HEK293 (cell line): ENCODE data around the gene EIPR1.

Experiments
- HOXC10 ChIP-seq: sonication (generic); formaldehyde crosslinking; IDR thresholded peaks from 2 replicates; pipeline ENCODE4 v1.8.1; 2023; ENCODE audit warnings: mild to moderate bottlenecking, missing genetic modification reagents
- KLF9 ChIP-seq: fragments of 450-650 bp; formaldehyde crosslinking; IDR thresholded peaks from 2 replicates; pipeline ENCODE4 v1.5.1; 2016; ENCODE audit warnings: missing biosample characterization, missing genetic modification characterization, low read depth
- MYNN ChIP-seq: fragments of 450-650 bp; formaldehyde crosslinking; IDR thresholded peaks from 2 replicates; pipeline ENCODE4 v1.5.1; 2016; ENCODE audit warnings: missing biosample characterization, missing genetic modification characterization, borderline replicate concordance
- SP2 ChIP-seq: fragments of 450-650 bp; formaldehyde crosslinking; IDR thresholded peaks from 2 replicates; pipeline ENCODE4 v1.5.1; 2016; ENCODE audit warnings: missing biosample characterization, missing genetic modification characterization
- TCF7L2 ChIP-seq: IDR thresholded peaks from 2 replicates; pipeline ENCODE4 v1.6.1; 2011; ENCODE audit warnings: low read depth, mild to moderate bottlenecking, inconsistent platforms, low read length, moderate library complexity, borderline replicate concordance
- ZNF10 ChIP-seq: fragments of 450-650 bp; formaldehyde crosslinking; IDR thresholded peaks from 2 replicates; pipeline ENCODE4 v1.5.1; 2017; ENCODE audit warnings: missing biosample characterization, missing genetic modification characterization
- ZNF133 ChIP-seq: fragments of 450-650 bp; formaldehyde crosslinking; IDR thresholded peaks from 2 replicates; pipeline ENCODE4 v1.5.1; 2016; ENCODE audit warnings: missing biosample characterization, missing genetic modification characterization
- ZNF140 ChIP-seq: fragments of 450-650 bp; formaldehyde crosslinking; IDR thresholded peaks from 2 replicates; pipeline ENCODE4 v1.5.1; 2016; ENCODE audit warnings: missing biosample characterization, missing genetic modification characterization
- ZNF248 ChIP-seq: fragments of 450-650 bp; formaldehyde crosslinking; IDR thresholded peaks from 2 replicates; pipeline ENCODE4 v1.5.1; 2017; ENCODE audit warnings: missing biosample characterization, missing genetic modification characterization
- ZNF558 ChIP-seq: fragments of 450-650 bp; formaldehyde crosslinking; IDR thresholded peaks from 2 replicates; pipeline ENCODE4 v1.5.1; 2016; ENCODE audit warnings: missing biosample characterization, missing genetic modification characterization
- ZNF658 ChIP-seq: fragments of 450-650 bp; formaldehyde crosslinking; IDR thresholded peaks from 2 replicates; pipeline ENCODE4; 2016; ENCODE audit warnings: missing biosample characterization, missing genetic modification characterization
- ZNF664 ChIP-seq: fragments of 450-650 bp; formaldehyde crosslinking; IDR thresholded peaks from 2 replicates; pipeline ENCODE4 v1.5.1; 2016; ENCODE audit warnings: missing biosample characterization, missing genetic modification characterization
- TF ChIP-seq, protein P1 (sequence below): fragments of 450-650 bp; formaldehyde crosslinking; IDR thresholded peaks from 2 replicates; pipeline ENCODE4 v1.5.1; 2016; ENCODE audit warnings: missing biosample characterization, missing genetic modification characterization
- TF ChIP-seq, protein P2 (sequence below): fragments of 450-650 bp; formaldehyde crosslinking; IDR thresholded peaks from 2 replicates; pipeline ENCODE4 v1.5.1; 2016; ENCODE audit warnings: missing biosample characterization, missing genetic modification characterization

DNA sequence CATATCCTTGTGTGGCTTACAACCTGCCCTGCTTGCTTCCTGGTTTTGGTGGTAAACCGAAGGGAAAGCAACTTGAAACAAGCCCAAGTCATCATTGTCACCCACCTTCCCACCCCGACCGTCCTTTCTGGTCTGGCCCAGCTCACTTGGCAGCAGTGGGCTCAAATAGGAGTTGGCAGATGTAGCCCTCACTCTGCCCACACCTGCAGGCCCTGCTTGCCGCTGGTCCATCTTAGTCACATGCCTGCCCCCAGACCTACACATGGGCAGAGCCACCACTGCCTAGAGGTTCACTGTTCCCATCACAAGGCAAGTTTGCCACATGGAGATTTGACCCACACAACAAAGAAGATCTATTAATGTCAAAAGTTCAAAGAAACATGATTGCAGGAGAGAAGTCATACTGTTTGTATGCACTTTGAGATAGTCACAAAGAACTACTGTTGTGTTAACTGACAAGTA lies 9.3 kb downstream of the EIPR1 start:
- TF ChIP-seq MYNN (tag by site-specific recombination) (no peak), ZNF10 (no peak), HOXC10 (CRISPR knock-in tag) (no peak), KLF9 (tag by site-specific recombination) (no peak), ZNF558 (tag by site-specific recombination) (no peak), ZNF658 (tag by site-specific recombination) (no peak), SP2 (tag by site-specific recombination) (no peak), ZNF248 (tag by site-specific recombination) (no peak), ZNF664 (tag by site-specific recombination) (no peak), ZNF140 (tag by site-specific recombination) (no peak), ZNF133 (tag by site-specific recombination) (no peak), TCF7L2 (no peak)
- TF ChIP-seq, protein P1, sequence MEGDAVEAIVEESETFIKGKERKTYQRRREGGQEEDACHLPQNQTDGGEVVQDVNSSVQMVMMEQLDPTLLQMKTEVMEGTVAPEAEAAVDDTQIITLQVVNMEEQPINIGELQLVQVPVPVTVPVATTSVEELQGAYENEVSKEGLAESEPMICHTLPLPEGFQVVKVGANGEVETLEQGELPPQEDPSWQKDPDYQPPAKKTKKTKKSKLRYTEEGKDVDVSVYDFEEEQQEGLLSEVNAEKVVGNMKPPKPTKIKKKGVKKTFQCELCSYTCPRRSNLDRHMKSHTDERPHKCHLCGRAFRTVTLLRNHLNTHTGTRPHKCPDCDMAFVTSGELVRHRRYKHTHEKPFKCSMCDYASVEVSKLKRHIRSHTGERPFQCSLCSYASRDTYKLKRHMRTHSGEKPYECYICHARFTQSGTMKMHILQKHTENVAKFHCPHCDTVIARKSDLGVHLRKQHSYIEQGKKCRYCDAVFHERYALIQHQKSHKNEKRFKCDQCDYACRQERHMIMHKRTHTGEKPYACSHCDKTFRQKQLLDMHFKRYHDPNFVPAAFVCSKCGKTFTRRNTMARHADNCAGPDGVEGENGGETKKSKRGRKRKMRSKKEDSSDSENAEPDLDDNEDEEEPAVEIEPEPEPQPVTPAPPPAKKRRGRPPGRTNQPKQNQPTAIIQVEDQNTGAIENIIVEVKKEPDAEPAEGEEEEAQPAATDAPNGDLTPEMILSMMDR (tag by site-specific recombination): no peak
- TF ChIP-seq, protein P2, sequence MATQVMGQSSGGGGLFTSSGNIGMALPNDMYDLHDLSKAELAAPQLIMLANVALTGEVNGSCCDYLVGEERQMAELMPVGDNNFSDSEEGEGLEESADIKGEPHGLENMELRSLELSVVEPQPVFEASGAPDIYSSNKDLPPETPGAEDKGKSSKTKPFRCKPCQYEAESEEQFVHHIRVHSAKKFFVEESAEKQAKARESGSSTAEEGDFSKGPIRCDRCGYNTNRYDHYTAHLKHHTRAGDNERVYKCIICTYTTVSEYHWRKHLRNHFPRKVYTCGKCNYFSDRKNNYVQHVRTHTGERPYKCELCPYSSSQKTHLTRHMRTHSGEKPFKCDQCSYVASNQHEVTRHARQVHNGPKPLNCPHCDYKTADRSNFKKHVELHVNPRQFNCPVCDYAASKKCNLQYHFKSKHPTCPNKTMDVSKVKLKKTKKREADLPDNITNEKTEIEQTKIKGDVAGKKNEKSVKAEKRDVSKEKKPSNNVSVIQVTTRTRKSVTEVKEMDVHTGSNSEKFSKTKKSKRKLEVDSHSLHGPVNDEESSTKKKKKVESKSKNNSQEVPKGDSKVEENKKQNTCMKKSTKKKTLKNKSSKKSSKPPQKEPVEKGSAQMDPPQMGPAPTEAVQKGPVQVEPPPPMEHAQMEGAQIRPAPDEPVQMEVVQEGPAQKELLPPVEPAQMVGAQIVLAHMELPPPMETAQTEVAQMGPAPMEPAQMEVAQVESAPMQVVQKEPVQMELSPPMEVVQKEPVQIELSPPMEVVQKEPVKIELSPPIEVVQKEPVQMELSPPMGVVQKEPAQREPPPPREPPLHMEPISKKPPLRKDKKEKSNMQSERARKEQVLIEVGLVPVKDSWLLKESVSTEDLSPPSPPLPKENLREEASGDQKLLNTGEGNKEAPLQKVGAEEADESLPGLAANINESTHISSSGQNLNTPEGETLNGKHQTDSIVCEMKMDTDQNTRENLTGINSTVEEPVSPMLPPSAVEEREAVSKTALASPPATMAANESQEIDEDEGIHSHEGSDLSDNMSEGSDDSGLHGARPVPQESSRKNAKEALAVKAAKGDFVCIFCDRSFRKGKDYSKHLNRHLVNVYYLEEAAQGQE: no peak
